Hematopoietic multipotent progenitor cell treated with erythropoietin and hydrocortisone succinate and interleukin-3 and kit ligand, for 17 days (in vitro differentiated cells): ENCODE data around the gene TAS2R40.
A peak's percentile ranks its signal among the peaks of the same experiment; 100 is the strongest.

ENCODE experiments used
- DNase-seq: peaks from one replicate; pipeline ENCODE4 v3.0.0-alpha.2; 2015; ENCODE audit warnings: low spot score

Gene TAS2R40

GRCh38 chr7:143225047-143225446 is 3.2 kb downstream of the TAS2R40 start:
- DNase-seq, result no peak

GRCh38 chr7:143227806-143228205 is 6.0 kb downstream of the TAS2R40 start:
- DNase-seq, result no peak

GRCh38 chr7:143229054-143229790 is 7.4 kb downstream of the TAS2R40 start:
- no peak for DNase-seq

GRCh38 chr7:143230602-143231457 is 9.0 kb downstream of the TAS2R40 start:
- DNase-seq, result no peak

- no peak for DNase-seq
Observed at GRCh38 chr7:143233816-143234532, 12.1 kb downstream of the TAS2R40 start.

GRCh38 chr7:143234533-143234875 is 12.7 kb downstream of the TAS2R40 start:
- DNase-seq, result no peak

- DNase-seq, result no peak
Observed at GRCh38 chr7:143235561-143235960, 13.7 kb downstream of the TAS2R40 start.

- DNase-seq, result no peak
Observed at GRCh38 chr7:143236408-143236990, 14.7 kb downstream of the TAS2R40 start.

- no peak for DNase-seq
Observed at GRCh38 chr7:143237366-143237765, 15.5 kb downstream of the TAS2R40 start.

GRCh38 chr7:143238289-143238980 is 16.6 kb downstream of the TAS2R40 start:
- no peak for DNase-seq

GRCh38 chr7:143239813-143240212 is 18.0 kb downstream of the TAS2R40 start:
- DNase-seq, result no peak

- peak; percentile 70 for DNase-seq
Observed at GRCh38 chr7:143240291-143241168, 18.7 kb downstream of the TAS2R40 start.

GRCh38 chr7:143242306-143242705 is 20.5 kb downstream of the TAS2R40 start:
- DNase-seq, result no peak

GRCh38 chr7:143243111-143243510 is 21.3 kb downstream of the TAS2R40 start:
- DNase-seq, result no peak

- DNase-seq, result no peak
Observed at GRCh38 chr7:143243614-143244013, 21.8 kb downstream of the TAS2R40 start.

GRCh38 chr7:143244321-143244720 is 22.5 kb downstream of the TAS2R40 start:
- no peak for DNase-seq

GRCh38 chr7:143245123-143245522 is 23.3 kb downstream of the TAS2R40 start:
- DNase-seq, result no peak

GRCh38 chr7:143247372-143247771 is 25.5 kb downstream of the TAS2R40 start:
- DNase-seq, result no peak

GRCh38 chr7:143248761-143249354 is 27.0 kb downstream of the TAS2R40 start:
- no peak for DNase-seq

GRCh38 chr7:143250199-143250598 is 28.4 kb downstream of the TAS2R40 start:
- no peak for DNase-seq
